IMR-90 (cell line): Measurements from ENCODE around the gene FUS. TPM values are rescaled to one million over a fixed set of nuclear protein-coding genes. Genes with fewer than 3 reads are reported as not detected.

ENCODE experiments used
- ATAC-seq: fragments of 200-7000 bp; cut with Tn5 transposase; 2 replicates; pipeline ENCODE4 v1.9.1; 2020; ENCODE audit warnings: low read depth, mild to moderate bottlenecking, moderate library complexity
- BruUV-seq: library from RNA; stranded (reverse); fragments of 400-500 nt; replicated peaks from 2 replicates; lab custom pipeline; 2021; lab: Mats Ljungman, UMichigan
- CTCF ChIA-PET: fragments of 300-600 bp; formaldehyde crosslinking; extraction: SDS; loops from one replicate; lab custom pipeline; 2021; ENCODE audit warnings: antibody characterized with exemption; lab: Yijun Ruan, JAX
- POLR2A ChIA-PET: fragments of 300-600 bp; sonication (Branson Sonifier 250); formaldehyde crosslinking; loops from one replicate; lab custom pipeline; 2022; ENCODE audit warnings: antibody characterized with exemption; ENCODE audit not compliant: unreplicated experiment; lab: Charles Lee
- DNase-seq: peaks from one replicate; pipeline ENCODE4 v3.0.0; 2013
- H2AFZ ChIP-seq: replicated peaks from 2 replicates; pipeline ENCODE3; 2013; ENCODE audit warnings: low read length, mild to moderate bottlenecking; ENCODE audit not compliant: poor library complexity
- H2AK5ac ChIP-seq: 2 replicates; pipeline ENCODE4 v1.6.1; 2013; ENCODE audit warnings: low read depth, low read length, inconsistent platforms
- H2AK9ac ChIP-seq: replicated peaks from 2 replicates; pipeline ENCODE3; 2013; ENCODE audit warnings: mild to moderate bottlenecking, low read depth, low read length, moderate library complexity; ENCODE audit not compliant: poor library complexity
- H2BK120ac ChIP-seq: 2 replicates; pipeline ENCODE4 v1.6.1; 2013; ENCODE audit warnings: low read depth, low read length, inconsistent platforms
- H2BK15ac ChIP-seq: 3 replicates; pipeline ENCODE4 v1.6.1; 2013; ENCODE audit warnings: low read depth, low read length, inconsistent platforms
- H2BK20ac ChIP-seq: 2 replicates; pipeline ENCODE4 v1.6.1; 2013; ENCODE audit warnings: low read depth, mild to moderate bottlenecking, inconsistent platforms, low read length, moderate library complexity
- H2BK5ac ChIP-seq: 2 replicates; pipeline ENCODE4 v1.6.1; 2013; ENCODE audit warnings: mild to moderate bottlenecking, low read depth, low read length, inconsistent platforms; ENCODE audit not compliant: poor library complexity, severe bottlenecking
- H3K14ac ChIP-seq: replicated peaks from 2 replicates; pipeline ENCODE4 v1.6.1; 2013; ENCODE audit warnings: low read depth, low read length, inconsistent platforms
- H3K18ac ChIP-seq: 2 replicates; pipeline ENCODE4 v1.6.1; 2013; ENCODE audit warnings: low read depth, low read length, control low read depth
- H3K23ac ChIP-seq: 2 replicates; pipeline ENCODE4 v1.6.1; 2013; ENCODE audit warnings: low read depth, low read length, inconsistent platforms
- H3K27ac ChIP-seq: 2 replicates; pipeline ENCODE4 v1.5.1; 2013; ENCODE audit warnings: mild to moderate bottlenecking, control low read depth, low read length; ENCODE audit not compliant: insufficient read depth
- H3K27me3 ChIP-seq: 2 replicates; pipeline ENCODE4 v1.6.1; 2013; ENCODE audit warnings: low read length; ENCODE audit not compliant: control insufficient read depth, insufficient read depth
- H3K36me3 ChIP-seq: 2 replicates; pipeline ENCODE4 v1.6.1; 2013; ENCODE audit warnings: low read length, mixed read lengths; ENCODE audit not compliant: control insufficient read depth, insufficient read depth
- H3K4ac ChIP-seq: 2 replicates; pipeline ENCODE4 v1.6.1; 2013; ENCODE audit warnings: low read depth, low read length, inconsistent platforms
- H3K4me1 ChIP-seq: 2 replicates; pipeline ENCODE4 v1.6.1; 2013; ENCODE audit warnings: low read length, mixed read lengths; ENCODE audit not compliant: control insufficient read depth, insufficient read depth
- H3K4me2 ChIP-seq: 2 replicates; pipeline ENCODE4 v1.6.1; 2013; ENCODE audit warnings: low read depth, mild to moderate bottlenecking, control low read depth, low read length, moderate library complexity
- H3K4me3 ChIP-seq: 2 replicates; pipeline ENCODE4 v1.5.1; 2013; ENCODE audit warnings: low read depth, mild to moderate bottlenecking, control low read depth, low read length, moderate library complexity; ENCODE audit not compliant: insufficient read depth
- H3K56ac ChIP-seq: 2 replicates; pipeline ENCODE4 v1.6.1; 2013; ENCODE audit warnings: low read length, inconsistent platforms; ENCODE audit not compliant: insufficient read depth; ENCODE audit errors: extremely low read depth
- H3K79me1 ChIP-seq, 2 experiments: 2 replicates each; pipeline ENCODE4 v1.6.1; 2013; ENCODE audit warnings: low read length in 2 of 2, inconsistent platforms in 1 of 2, low read depth in 1 of 2
- H3K9ac ChIP-seq: 2 replicates; pipeline ENCODE4 v1.6.1; 2013; ENCODE audit warnings: low read depth, low read length, control low read depth
- H3K9me1 ChIP-seq: 2 replicates; pipeline ENCODE4 v1.6.1; 2013; ENCODE audit warnings: low read length, inconsistent platforms; ENCODE audit not compliant: insufficient read depth
- H3K9me3 ChIP-seq: 2 replicates; pipeline ENCODE4 v1.6.1; 2013; ENCODE audit warnings: low read length; ENCODE audit not compliant: control insufficient read depth, insufficient read depth
- H4K20me1 ChIP-seq: 2 replicates; pipeline ENCODE4 v1.6.1; 2013; ENCODE audit warnings: low read length, inconsistent platforms; ENCODE audit not compliant: insufficient read depth
- H4K5ac ChIP-seq: 2 replicates; pipeline ENCODE4 v1.6.1; 2013; ENCODE audit warnings: mild to moderate bottlenecking, low read depth, low read length, control low read depth
- H4K8ac ChIP-seq, 2 experiments: 2 replicates each; pipeline ENCODE4 v1.6.1; 2013; ENCODE audit warnings: low read depth in 2 of 2, low read length in 2 of 2, control low read depth in 1 of 2, inconsistent platforms in 1 of 2
- H4K91ac ChIP-seq: 2 replicates; pipeline ENCODE4 v1.6.1; 2013; ENCODE audit warnings: low read depth, low read length, inconsistent platforms; ENCODE audit not compliant: insufficient read depth
- CEBPB ChIP-seq: IDR thresholded peaks from 2 replicates; pipeline ENCODE4 v1.6.1; 2012; ENCODE audit warnings: low read depth, low read length, improper control_type of control experiment
- CHD1 ChIP-seq: IDR thresholded peaks from 2 replicates; pipeline ENCODE4 v1.6.1; 2012; ENCODE audit warnings: low read depth, low read length, improper control_type of control experiment
- CTCF ChIP-seq: conservative IDR thresholded peaks from 2 replicates; pipeline ENCODE4 v1.5.1; 2012; ENCODE audit warnings: mild to moderate bottlenecking, low read depth, low read length, improper control_type of control experiment
- FOS ChIP-seq: fragments of 150-350 bp; IDR thresholded peaks from 2 replicates; pipeline ENCODE4 v1.6.1; 2016; ENCODE audit warnings: low read depth, low read length
- MAFK ChIP-seq: IDR thresholded peaks from 2 replicates; pipeline ENCODE4 v1.6.1; 2012; ENCODE audit warnings: low read depth, low read length, improper control_type of control experiment
- MAZ ChIP-seq: IDR thresholded peaks from 2 replicates; pipeline ENCODE4 v1.6.1; 2012; ENCODE audit warnings: low read depth, mild to moderate bottlenecking, low read length, improper control_type of control experiment, moderate library complexity, borderline replicate concordance
- MXI1 ChIP-seq: IDR thresholded peaks from 2 replicates; pipeline ENCODE4 v1.6.1; 2012; ENCODE audit warnings: low read depth, mild to moderate bottlenecking, low read length, moderate library complexity, borderline replicate concordance
- NFE2L2 ChIP-seq: fragments of 150-350 bp; IDR thresholded peaks from 2 replicates; pipeline ENCODE4 v1.6.1; 2016; ENCODE audit warnings: low read depth, mild to moderate bottlenecking, low read length
- POLR2A ChIP-seq: IDR thresholded peaks from 2 replicates; pipeline ENCODE4 v1.6.1; 2012; ENCODE audit warnings: mild to moderate bottlenecking, low read depth, low read length
- RAD21 ChIP-seq: IDR thresholded peaks from 2 replicates; pipeline ENCODE4 v1.6.1; 2012; ENCODE audit warnings: low read length, improper control_type of control experiment
- RCOR1 ChIP-seq: IDR thresholded peaks from 2 replicates; pipeline ENCODE4 v1.6.1; 2012; ENCODE audit warnings: mild to moderate bottlenecking, low read length, improper control_type of control experiment; ENCODE audit not compliant: insufficient replicate concordance
- RFX5 ChIP-seq: IDR thresholded peaks from 2 replicates; pipeline ENCODE4 v1.8.0; 2012; ENCODE audit warnings: low read depth, mild to moderate bottlenecking, low read length, moderate library complexity
- SMC3 ChIP-seq: fragments of 150-350 bp; IDR thresholded peaks from 2 replicates; pipeline ENCODE4 v1.6.1; 2016; ENCODE audit warnings: low read depth, mild to moderate bottlenecking, antibody characterized with exemption, low read length, moderate library complexity
- WGBS, 2 experiments: methylation state at CpG; one replicate each; pipeline versions ENCODE4 v1.1.5 to v1.1.7; 2013; ENCODE audit warnings: missing lambda C conversion rate in 2 of 2; ENCODE audit not compliant: insufficient read length in 1 of 2; ENCODE audit errors: extremely low coverage in 2 of 2; 5-methylcytosine and 5-hydroxymethylcytosine counted together
- dilution Hi-C: fragments of 300-500 bp; cut with HindIII; formaldehyde crosslinking; loops from one replicate; pipeline ENCODE4 v1.14.3; 2018; ENCODE audit warnings: low sequenced_read_pairs; ENCODE audit not compliant: unreplicated experiment
- in situ Hi-C: fragments of 300-500 bp; cut with MboI; formaldehyde crosslinking; loops from 3 replicates; pipeline ENCODE4 v1.14.3; 2019; ENCODE audit warnings: low sequenced_read_pairs, inconsistent platforms, mixed read lengths
- intact Hi-C: fragments of 100-400 bp; cut with micrococcal nuclease; formaldehyde crosslinking; loops from 2 replicates; pipeline ENCODE4 v1.10.0; 2022
- polyA plus RNA-seq, 3 experiments: library from polyadenylated mRNA; depleted of rRNA; stranded (reverse); fragments of >200 nt; gene quantifications; 2 replicates each; pipeline ENCODE4 v1.2.3, GENCODE V29; 2012; ENCODE audit warnings: low replicate concordance in 1 of 3
- total RNA-seq: library from RNA; depleted of rRNA; stranded (reverse); fragments of >200 nt; gene quantifications from 2 replicates; pipeline ENCODE4 v1.2.3, GENCODE V29; 2012
- TF ChIP-seq, protein P1 (sequence below): fragments of 150-350 bp; IDR thresholded peaks from 2 replicates; pipeline ENCODE4 v1.6.1; 2016; ENCODE audit warnings: low read depth, mild to moderate bottlenecking, low read length, moderate library complexity, borderline replicate concordance

FUS gene
- total and polyA plus RNA-seq, 2 of the 4 experiments (the other 2 are of a cell fraction): 42.8 to 340 TPM

GRCh38 chr16:31142109-31143010, 37.6 kb upstream of the FUS start:
- Histone ChIP-seq H3K4me1 (peaks cover 16% of the 10 kb centered on the region), H2BK15ac (no peak overlapping the region), H2AFZ (peak overlapping the region; percentile 95), H3K56ac (peak overlapping the region; percentile 35), H4K91ac (peak overlapping the region; percentile 26; the same call in 1 of the 2 replicates), H3K79me1 (peaks cover 0 to 7% of the 10 kb centered on the region in 2 experiments; a peak in 1 of 4 replicates), H3K27me3 (peaks cover 10% of the 10 kb centered on the region), H3K27ac (peak overlapping the region; percentile 74), H3K4ac (peak overlapping the region; percentile 80; the same call in 1 of the 2 replicates), H2BK20ac (no peak overlapping the region), H3K23ac (peak overlapping the region; percentile 72; the same call in 1 of the 2 replicates), H3K14ac (peak overlapping the region; percentile 41), H3K4me3 (peak overlapping the region; percentile 49), H2AK5ac (no peak overlapping the region), H3K9me3 (no peaks in the 10 kb centered on the region), H3K9me1 (peaks cover 8% of the 10 kb centered on the region; the same call in 1 of the 2 replicates), H3K36me3 (no peaks in the 10 kb centered on the region), H4K5ac (peak overlapping the region; percentile 42), H4K8ac (peak overlapping the region; percentile 55 to 93), H2BK5ac (peak overlapping the region; percentile 79), H3K4me2 (peak overlapping the region; percentile 87), H3K18ac (0 out of 2 replicates have a peak overlapping the region, but pooled peaks have one; percentile 16), H2AK9ac (peak overlapping the region; percentile 93), H2BK120ac (no peak overlapping the region), H3K9ac (peak overlapping the region; percentile 42; the same call in 1 of the 2 replicates), H4K20me1 (no peaks in the 10 kb centered on the region; the same call in 1 of the 2 replicates)
- WGBS, 2 experiments: 0% methylated on average over 22 of the region's 89 CpGs; no CpG with 5 or more reads in 1 of the 2 experiments
- in situ Hi-C loops (no loop called here), intact Hi-C loops (loop anchor here (1.0 to 2.0 kb wide), 4 partner anchors 26 to 185 kb away; partner anchors contain the start of genes HSD3B7, KAT8, SETD1A and VKORC1), dilution Hi-C loops (no loop called here)
- DNase-seq: peak; percentile 98
- CTCF ChIA-PET: interaction anchor here (0.7 to 2.2 kb wide), 21 partner anchors 10 to 327 kb away, joined by 3 to 13 read pairs (median 3); partner anchors contain the start of genes KAT8, VKORC1 and ZNF843
- no TSS peak for BruUV-seq
- POLR2A ChIA-PET: interaction anchor here (0.6 to 1.8 kb wide), 4 partner anchors 25 to 192 kb away, joined by 3 to 9 read pairs (median 6); partner anchors contain the start of genes FUS, HSD3B7 and KAT8
- peak; percentile 98 for ATAC-seq
- peak; percentile 98 for TF ChIP-seq CTCF
- TF ChIP-seq RCOR1: no peak
- TF ChIP-seq MAFK: no peak
- 0 out of 2 replicates have a peak, but pooled peaks have one; percentile 24 for TF ChIP-seq POLR2A
- TF ChIP-seq CHD1: no peak
- TF ChIP-seq CEBPB: no peak
- no peak for TF ChIP-seq NFE2L2
- TF ChIP-seq MXI1: peak; percentile 90
- peak; percentile 84 for TF ChIP-seq RAD21
- TF ChIP-seq MAZ: peak; percentile 95
- TF ChIP-seq RFX5: no peak
- TF ChIP-seq FOS: no peak
- TF ChIP-seq, protein P1, sequence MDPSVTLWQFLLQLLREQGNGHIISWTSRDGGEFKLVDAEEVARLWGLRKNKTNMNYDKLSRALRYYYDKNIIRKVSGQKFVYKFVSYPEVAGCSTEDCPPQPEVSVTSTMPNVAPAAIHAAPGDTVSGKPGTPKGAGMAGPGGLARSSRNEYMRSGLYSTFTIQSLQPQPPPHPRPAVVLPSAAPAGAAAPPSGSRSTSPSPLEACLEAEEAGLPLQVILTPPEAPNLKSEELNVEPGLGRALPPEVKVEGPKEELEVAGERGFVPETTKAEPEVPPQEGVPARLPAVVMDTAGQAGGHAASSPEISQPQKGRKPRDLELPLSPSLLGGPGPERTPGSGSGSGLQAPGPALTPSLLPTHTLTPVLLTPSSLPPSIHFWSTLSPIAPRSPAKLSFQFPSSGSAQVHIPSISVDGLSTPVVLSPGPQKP: no peak
- TF ChIP-seq SMC3: peak; percentile 81
